ENCODE measurements around the gene PDCL3. TPM values are rescaled to one million over a fixed set of nuclear protein-coding genes. Genes with fewer than 3 reads are reported as not detected.
A peak's percentile ranks its signal among the peaks of the same experiment; 100 is the strongest.

Gene PDCL3
- total and polyA plus RNA-seq, 8 donors = 7.2 to 32.2 (median 21.3) TPM; not detected in 1

DNA sequence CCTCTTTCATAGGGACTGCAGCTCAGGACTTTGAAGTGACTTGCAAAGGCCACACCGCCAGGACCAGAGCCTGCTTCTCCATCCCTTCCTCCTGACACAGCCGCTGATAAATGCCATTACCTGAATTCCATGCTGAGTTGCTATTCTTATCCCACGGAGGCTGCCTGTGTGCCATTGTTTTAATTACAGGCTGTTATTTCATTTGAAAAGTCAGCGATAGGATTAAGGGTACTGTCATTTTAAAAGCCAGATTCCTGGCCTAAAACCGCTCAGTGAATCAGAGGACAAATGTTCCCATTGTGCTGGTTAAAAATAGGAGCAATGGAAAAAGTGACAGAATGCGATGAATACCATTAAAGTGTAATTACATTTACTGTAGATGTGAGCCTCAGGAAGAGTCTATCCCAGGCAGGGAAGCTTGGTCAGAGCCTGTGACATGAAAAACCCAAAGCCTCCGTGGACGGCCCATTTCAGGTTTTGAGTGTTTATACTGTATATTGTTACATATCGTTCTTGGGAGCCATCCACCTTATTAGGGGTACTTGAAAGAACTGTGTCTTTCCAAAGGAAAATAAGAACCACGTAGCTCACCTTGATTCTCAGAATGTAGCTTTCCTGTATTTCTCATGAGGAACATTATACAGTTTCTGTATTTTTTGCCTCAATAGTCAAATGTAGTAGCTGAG is 41.3 kb downstream of the PDCL3 start:
- peaks cover 0 to 9% (median 2%) of the 10 kb centered on the region in 4 donors for H3K4me1 ChIP-seq
- TF ChIP-seq POLR2AphosphoS5 (IDR thresholded peaks at IDR 0.05) (no peak), EP300 (IDR thresholded peaks at IDR 0.05) (no peak), POLR2A (IDR thresholded peaks at IDR 0.05) (no peak), CTCF (IDR thresholded peaks at IDR 0.05) (no peak)
- DNase-seq = peak in 1 of 2 donors; percentile 36
- H3K27ac ChIP-seq = peak overlapping the region in 1 of 5 donors; percentile 29
- no peaks in the 10 kb centered on the region for H3K36me3 ChIP-seq
- H3K4me3 ChIP-seq = no peak overlapping the region
- 53 to 73% (median 64%) methylated on average over 10 of the region's 10 CpGs for WGBS, 5 donors
- H3K27me3 ChIP-seq = no peaks in the 10 kb centered on the region
- H3K9me3 ChIP-seq = no peaks in the 10 kb centered on the region
- intact Hi-C loops (cut with DNase I; ENCODE audit: low total_unique reads) = no loop called here

DNA sequence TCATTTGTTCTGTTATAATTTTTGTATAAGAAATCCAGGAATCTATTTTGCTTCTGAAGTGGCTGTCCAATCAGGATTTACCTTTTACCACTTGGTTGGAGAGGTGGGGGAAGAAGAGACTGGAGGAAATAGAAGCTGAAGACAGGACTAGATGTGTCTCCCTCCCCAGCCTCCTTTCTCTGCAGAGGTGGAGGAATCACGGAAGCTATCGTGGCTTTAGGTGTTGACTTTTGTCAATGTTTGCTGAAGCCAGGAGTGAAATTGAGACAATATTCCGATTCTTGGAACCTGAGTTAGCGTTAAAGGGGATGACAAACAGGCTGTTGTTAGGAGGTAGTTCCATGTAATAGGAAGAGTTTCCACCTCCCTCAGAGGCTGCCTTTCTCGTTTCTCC is 43.5 kb downstream of the PDCL3 start:
- H3K9me3 ChIP-seq = no peaks in the 10 kb centered on the region
- 24 to 55% (median 37%) methylated on average over 5 of the region's 5 CpGs for WGBS, 5 donors
- DNase-seq = peak in 1 of 2 donors; percentile 17
- intact Hi-C loops (cut with DNase I; ENCODE audit: low total_unique reads) = no loop called here
- H3K4me1 ChIP-seq = peaks cover 0 to 9% (median 2%) of the 10 kb centered on the region in 4 donors
- H3K27me3 ChIP-seq = peaks cover 0 to 7% (median 0%) of the 10 kb centered on the region in 3 donors
- H3K36me3 ChIP-seq = no peaks in the 10 kb centered on the region
- peak overlapping the region in 2 of 4 donors; percentile 16 to 19 for H3K4me3 ChIP-seq
- no peak for TF ChIP-seq CTCF (IDR thresholded peaks at IDR 0.05)
- no peak for TF ChIP-seq POLR2A (IDR thresholded peaks at IDR 0.05)
- TF ChIP-seq EP300 (IDR thresholded peaks at IDR 0.05) = no peak
- TF ChIP-seq POLR2AphosphoS5 (IDR thresholded peaks at IDR 0.05) = no peak
- H3K27ac ChIP-seq = no peak overlapping the region

GRCh38 chr2:100606726-100607343 is 44.0 kb downstream of the PDCL3 start:
- WGBS, 5 donors = 39 to 59% (median 45%) methylated on average over 14 of the region's 14 CpGs

More at GRCh38 chr2:100606726-100607343, 44.0 kb downstream of the PDCL3 start:
- peaks cover 0 to 9% (median 2%) of the 10 kb centered on the region in 4 donors for H3K4me1 ChIP-seq
- H3K27me3 ChIP-seq = peaks cover 0 to 7% (median 0%) of the 10 kb centered on the region in 3 donors
- intact Hi-C loops (cut with DNase I; ENCODE audit: low total_unique reads) = no loop called here
- no peaks in the 10 kb centered on the region for H3K9me3 ChIP-seq
- H3K36me3 ChIP-seq = no peaks in the 10 kb centered on the region
- TF ChIP-seq POLR2AphosphoS5 (IDR thresholded peaks at IDR 0.05) (no peak), CTCF (IDR thresholded peaks at IDR 0.05) (peak in 5 of 7 experiments; percentile 66 to 83 (median 79))
- no peak overlapping the region for H3K27ac ChIP-seq
- peak overlapping the region in 2 of 4 donors; percentile 16 to 19 for H3K4me3 ChIP-seq
- peak in 1 of 2 donors; percentile 66 for DNase-seq
